ENCODE data around the gene PGRMC1.

PGRMC1 gene

GRCh38 chrX:119223783-119224182 lies 12.3 kb upstream of the PGRMC1 start:
- Histone ChIP-seq H3K4me3 (ENCODE audit: low read depth, low read length, poor library complexity, severe bottlenecking) (no peak overlapping the region), H4K20me1 (ENCODE audit: insufficient read depth, low read length) (no peaks in the 10 kb centered on the region), H2AFZ (ENCODE audit: low read length) (no peak overlapping the region), H3K36me3 (ENCODE audit: insufficient read depth, low read length) (no peaks in the 10 kb centered on the region), H3K27me3 (ENCODE audit: insufficient read depth, low read length) (no peaks in the 10 kb centered on the region), H3K4me1 (ENCODE audit: insufficient read depth, low read length, severe bottlenecking) (no peaks in the 10 kb centered on the region), H3K4me2 (ENCODE audit: low read length) (no peak overlapping the region), H3K9me3 (ENCODE audit: low read length) (no peaks in the 10 kb centered on the region), H3K9me2 (ENCODE audit: low read depth, low read length) (no peaks in the 10 kb centered on the region), H3K9ac (ENCODE audit: low read length) (no peak overlapping the region), H3K79me2 (ENCODE audit: insufficient read depth, low read length) (no peaks in the 10 kb centered on the region), H3K27ac (ENCODE audit: low read depth, low read length, poor library complexity, severe bottlenecking) (no peak overlapping the region), H3F3A (ENCODE audit: insufficient read depth, low read length) (no peaks in the 10 kb centered on the region)
- no peak for TF ChIP-seq EZH2 (IDR thresholded peaks at IDR 0.05; ENCODE audit: borderline replicate concordance, low read length)
- TF ChIP-seq, protein P1, sequence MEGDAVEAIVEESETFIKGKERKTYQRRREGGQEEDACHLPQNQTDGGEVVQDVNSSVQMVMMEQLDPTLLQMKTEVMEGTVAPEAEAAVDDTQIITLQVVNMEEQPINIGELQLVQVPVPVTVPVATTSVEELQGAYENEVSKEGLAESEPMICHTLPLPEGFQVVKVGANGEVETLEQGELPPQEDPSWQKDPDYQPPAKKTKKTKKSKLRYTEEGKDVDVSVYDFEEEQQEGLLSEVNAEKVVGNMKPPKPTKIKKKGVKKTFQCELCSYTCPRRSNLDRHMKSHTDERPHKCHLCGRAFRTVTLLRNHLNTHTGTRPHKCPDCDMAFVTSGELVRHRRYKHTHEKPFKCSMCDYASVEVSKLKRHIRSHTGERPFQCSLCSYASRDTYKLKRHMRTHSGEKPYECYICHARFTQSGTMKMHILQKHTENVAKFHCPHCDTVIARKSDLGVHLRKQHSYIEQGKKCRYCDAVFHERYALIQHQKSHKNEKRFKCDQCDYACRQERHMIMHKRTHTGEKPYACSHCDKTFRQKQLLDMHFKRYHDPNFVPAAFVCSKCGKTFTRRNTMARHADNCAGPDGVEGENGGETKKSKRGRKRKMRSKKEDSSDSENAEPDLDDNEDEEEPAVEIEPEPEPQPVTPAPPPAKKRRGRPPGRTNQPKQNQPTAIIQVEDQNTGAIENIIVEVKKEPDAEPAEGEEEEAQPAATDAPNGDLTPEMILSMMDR (IDR thresholded peaks at IDR 0.05; ENCODE audit: low read length) = no peak

- Histone ChIP-seq H3K27ac (ENCODE audit: low read depth, low read length, poor library complexity, severe bottlenecking) (no peak overlapping the region), H3K9ac (ENCODE audit: low read length) (no peak overlapping the region)
- TF ChIP-seq, protein P1 (IDR thresholded peaks at IDR 0.05; ENCODE audit: low read length) = no peak
- TF ChIP-seq EZH2 (IDR thresholded peaks at IDR 0.05; ENCODE audit: borderline replicate concordance, low read length) = no peak
These were observed 9.6 kb upstream of the PGRMC1 start for GRCh38 chrX:119226446-119226845.

DNA sequence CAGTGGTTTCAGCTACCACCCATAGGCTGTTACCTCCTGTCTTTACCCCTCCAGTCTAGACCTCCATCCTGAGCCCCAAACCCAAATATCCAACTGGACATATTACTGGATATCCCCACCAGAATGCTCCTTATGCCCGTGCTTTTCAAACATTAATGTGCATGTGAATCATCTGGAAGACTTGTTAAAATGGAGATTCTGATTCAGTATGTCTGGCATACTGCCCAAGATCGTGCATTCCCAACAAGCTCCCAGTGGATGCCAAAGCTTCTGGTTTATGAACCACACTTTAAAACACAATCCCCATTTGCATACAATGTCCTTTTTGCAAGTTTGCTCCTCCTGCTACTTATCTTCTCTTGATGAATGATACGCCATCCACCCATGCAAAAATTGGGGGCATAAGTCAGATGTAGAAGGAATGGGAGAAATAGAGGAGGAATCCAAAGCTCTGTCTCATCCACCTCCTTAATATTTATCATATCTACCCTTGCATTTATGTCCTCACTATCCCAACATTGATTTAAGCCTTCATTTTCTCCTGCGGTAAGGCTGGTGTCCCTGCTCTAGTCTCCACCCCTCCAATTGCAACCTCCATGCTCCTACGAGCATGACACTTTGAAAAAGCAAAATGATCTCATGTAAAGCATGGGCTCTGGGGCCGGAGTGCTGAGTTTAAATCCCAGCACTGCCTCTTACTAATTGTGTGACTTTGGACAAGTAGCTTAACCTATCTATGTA lies 7.4 kb upstream of the PGRMC1 start:
- H3K9me3 ChIP-seq (ENCODE audit: low read length) = no peaks in the 10 kb centered on the region
- H2AFZ ChIP-seq (ENCODE audit: low read length) = no peak overlapping the region
- no peaks in the 10 kb centered on the region for H3K9me2 ChIP-seq (ENCODE audit: low read depth, low read length)
- H3K4me2 ChIP-seq (ENCODE audit: low read length) = no peak overlapping the region
- H3K4me1 ChIP-seq (ENCODE audit: insufficient read depth, low read length, severe bottlenecking) = no peaks in the 10 kb centered on the region
- no peaks in the 10 kb centered on the region for H3K79me2 ChIP-seq (ENCODE audit: insufficient read depth, low read length)
- H3K36me3 ChIP-seq (ENCODE audit: insufficient read depth, low read length) = no peaks in the 10 kb centered on the region
- no peaks in the 10 kb centered on the region for H4K20me1 ChIP-seq (ENCODE audit: insufficient read depth, low read length)
- no peak overlapping the region for H3K9ac ChIP-seq (ENCODE audit: low read length)
- H3K27me3 ChIP-seq (ENCODE audit: insufficient read depth, low read length) = no peaks in the 10 kb centered on the region
- no peaks in the 10 kb centered on the region for H3F3A ChIP-seq (ENCODE audit: insufficient read depth, low read length)
- no peak overlapping the region for H3K4me3 ChIP-seq (ENCODE audit: low read depth, low read length, poor library complexity, severe bottlenecking)
- H3K27ac ChIP-seq (ENCODE audit: low read depth, low read length, poor library complexity, severe bottlenecking) = no peak overlapping the region
- TF ChIP-seq, protein P1 (IDR thresholded peaks at IDR 0.05; ENCODE audit: low read length) = no peak
- no peak for TF ChIP-seq EZH2 (IDR thresholded peaks at IDR 0.05; ENCODE audit: borderline replicate concordance, low read length)

More at GRCh38 chrX:119226446-119226845, 9.6 kb upstream of the PGRMC1 start:
- H2AFZ ChIP-seq (ENCODE audit: low read length) = no peak overlapping the region
- H3K4me2 ChIP-seq (ENCODE audit: low read length) = no peak overlapping the region
- H3K9me3 ChIP-seq (ENCODE audit: low read length) = no peaks in the 10 kb centered on the region
- no peaks in the 10 kb centered on the region for H3F3A ChIP-seq (ENCODE audit: insufficient read depth, low read length)
- H3K9me2 ChIP-seq (ENCODE audit: low read depth, low read length) = no peaks in the 10 kb centered on the region
- no peaks in the 10 kb centered on the region for H3K4me1 ChIP-seq (ENCODE audit: insufficient read depth, low read length, severe bottlenecking)
- no peaks in the 10 kb centered on the region for H3K36me3 ChIP-seq (ENCODE audit: insufficient read depth, low read length)
- H3K4me3 ChIP-seq (ENCODE audit: low read depth, low read length, poor library complexity, severe bottlenecking) = no peak overlapping the region
- H3K79me2 ChIP-seq (ENCODE audit: insufficient read depth, low read length) = no peaks in the 10 kb centered on the region
- no peaks in the 10 kb centered on the region for H4K20me1 ChIP-seq (ENCODE audit: insufficient read depth, low read length)
- H3K27me3 ChIP-seq (ENCODE audit: insufficient read depth, low read length) = no peaks in the 10 kb centered on the region
